ENCODE data around the gene PDE7B. TPM values are rescaled to one million over a fixed set of nuclear protein-coding genes. Genes with fewer than 3 reads are reported as not detected.

The PDE7B gene
- total RNA-seq, 3 donors from 2014 or later (not counting 1 experiment from before 2014, with no cell fraction given): 0.14 to 0.18 TPM; not detected in 1

DNA sequence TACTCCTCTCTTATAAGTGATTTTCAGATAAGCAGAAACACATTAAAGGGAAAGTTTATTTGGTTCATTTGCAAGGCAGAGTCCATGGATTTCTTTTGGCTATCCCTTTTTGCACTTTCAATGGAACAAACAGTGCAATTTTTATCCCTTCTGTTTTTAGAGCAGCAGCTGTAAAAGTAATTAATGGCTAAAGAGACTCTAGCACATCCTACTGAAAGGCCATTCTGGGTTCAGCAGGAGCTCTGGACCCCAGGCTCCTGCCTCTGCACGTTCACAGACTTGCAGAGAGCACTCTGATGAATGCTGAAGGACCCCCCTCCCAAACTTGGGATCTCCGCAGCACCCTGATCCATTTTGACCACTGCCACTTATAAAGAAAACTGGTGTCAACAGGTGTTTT lies 40.3 kb upstream of the PDE7B start:
- Mint-ChIP-seq H3K9me3 (no peaks in the 10 kb centered on the region), H3K27me3 (ENCODE audit: low read depth in 2 of 2) (peaks cover 0 to 4% of the 10 kb centered on the region in 2 donors), H3K4me3 (no peak overlapping the region), H3K4me1 (no peaks in the 10 kb centered on the region), H3K36me3 (no peaks in the 10 kb centered on the region), H3K27ac (no peak overlapping the region)
- Histone ChIP-seq H3K9me3 (ENCODE audit: control insufficient read depth, insufficient read depth, low read length) (no peaks in the 10 kb centered on the region), H3K4me3 (ENCODE audit: low read length) (no peak overlapping the region), H3K27ac (ENCODE audit: low read length) (no peak overlapping the region), H3K4me1 (ENCODE audit: control insufficient read depth, insufficient read depth, low read length) (no peaks in the 10 kb centered on the region), H3K27me3 (ENCODE audit: control insufficient read depth, insufficient read depth, low read length) (no peaks in the 10 kb centered on the region), H3K36me3 (ENCODE audit: control insufficient read depth, insufficient read depth, low read length) (no peaks in the 10 kb centered on the region)
- DNase-seq (no peak), ATAC-seq (no peak)
- TF ChIP-seq, protein P1, sequence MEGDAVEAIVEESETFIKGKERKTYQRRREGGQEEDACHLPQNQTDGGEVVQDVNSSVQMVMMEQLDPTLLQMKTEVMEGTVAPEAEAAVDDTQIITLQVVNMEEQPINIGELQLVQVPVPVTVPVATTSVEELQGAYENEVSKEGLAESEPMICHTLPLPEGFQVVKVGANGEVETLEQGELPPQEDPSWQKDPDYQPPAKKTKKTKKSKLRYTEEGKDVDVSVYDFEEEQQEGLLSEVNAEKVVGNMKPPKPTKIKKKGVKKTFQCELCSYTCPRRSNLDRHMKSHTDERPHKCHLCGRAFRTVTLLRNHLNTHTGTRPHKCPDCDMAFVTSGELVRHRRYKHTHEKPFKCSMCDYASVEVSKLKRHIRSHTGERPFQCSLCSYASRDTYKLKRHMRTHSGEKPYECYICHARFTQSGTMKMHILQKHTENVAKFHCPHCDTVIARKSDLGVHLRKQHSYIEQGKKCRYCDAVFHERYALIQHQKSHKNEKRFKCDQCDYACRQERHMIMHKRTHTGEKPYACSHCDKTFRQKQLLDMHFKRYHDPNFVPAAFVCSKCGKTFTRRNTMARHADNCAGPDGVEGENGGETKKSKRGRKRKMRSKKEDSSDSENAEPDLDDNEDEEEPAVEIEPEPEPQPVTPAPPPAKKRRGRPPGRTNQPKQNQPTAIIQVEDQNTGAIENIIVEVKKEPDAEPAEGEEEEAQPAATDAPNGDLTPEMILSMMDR (IDR thresholded peaks at IDR 0.05): no peak
- intact Hi-C loops (cut with micrococcal nuclease): no loop called here
- WGBS (ENCODE audit: insufficient coverage): 75% methylated on average over 2 of the region's 2 CpGs

DNA sequence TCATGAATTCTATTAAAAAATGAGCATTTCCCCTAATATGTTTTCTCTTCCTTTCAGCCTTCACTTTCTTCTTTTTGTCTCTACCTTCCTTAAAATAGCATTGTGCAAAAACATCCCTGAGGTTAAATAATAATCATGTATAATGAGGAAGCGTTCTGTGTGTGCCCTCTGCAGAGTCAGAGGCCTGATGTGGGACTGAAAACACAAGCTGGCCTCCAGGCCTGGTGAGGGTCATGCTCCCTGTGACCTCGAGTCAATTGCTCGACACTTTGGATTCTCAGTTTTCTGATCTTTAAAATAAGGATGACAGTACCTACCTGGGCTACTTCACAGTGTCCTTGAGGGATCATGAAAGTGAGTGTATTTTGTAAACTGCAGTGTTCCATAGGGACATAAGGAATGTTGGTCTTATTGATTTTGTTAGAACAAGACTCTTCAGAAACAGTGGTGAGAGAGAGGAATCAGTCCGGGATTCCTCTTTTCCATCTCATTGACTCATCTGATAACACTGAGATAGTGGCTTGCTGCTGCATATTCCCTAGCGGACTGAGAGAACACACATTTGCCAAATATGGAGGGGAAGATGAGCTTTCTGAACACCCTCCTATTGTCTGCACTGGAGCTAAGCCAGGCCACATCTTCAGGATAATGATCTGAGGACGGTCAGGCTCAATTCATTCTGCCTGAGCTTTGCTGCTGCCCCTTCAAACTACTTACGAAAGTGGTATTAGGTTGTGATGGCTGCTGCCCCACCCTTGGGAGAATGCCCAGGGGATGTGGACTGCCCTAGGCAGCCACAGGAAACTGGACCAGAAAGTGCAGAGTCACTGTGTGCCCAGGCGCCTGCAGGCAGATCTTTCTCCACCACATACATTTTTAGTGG lies 39.6 kb upstream of the PDE7B start:
- no peaks in the 10 kb centered on the region for H3K9me3 ChIP-seq (ENCODE audit: control insufficient read depth, insufficient read depth, low read length)
- TF ChIP-seq, protein P1 (IDR thresholded peaks at IDR 0.05): no peak
- no peak for ATAC-seq

DNA sequence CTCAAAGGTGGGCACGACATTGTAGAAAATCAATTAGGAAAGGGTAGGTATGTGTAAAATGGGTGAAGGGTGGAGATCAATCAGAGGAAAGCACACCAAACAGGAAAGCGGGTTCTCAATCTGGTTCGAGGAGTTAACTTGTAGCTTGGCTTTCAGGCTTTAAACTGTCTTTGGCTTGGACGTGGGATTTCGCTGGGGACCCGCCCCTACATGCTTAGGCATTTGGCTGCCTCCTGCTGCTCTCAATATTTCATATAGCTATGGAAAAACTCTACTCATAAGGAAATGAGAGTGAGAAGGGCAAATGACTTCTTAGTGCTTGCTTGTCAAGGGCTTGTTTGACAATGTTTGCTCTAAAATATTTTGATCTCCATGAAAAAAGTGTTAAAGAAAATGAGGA lies 38.1 kb upstream of the PDE7B start:
- ATAC-seq: no peak
- Histone ChIP-seq H3K9me3 (ENCODE audit: control insufficient read depth, insufficient read depth, low read length) (no peaks in the 10 kb centered on the region), H3K4me3 (ENCODE audit: low read length) (no peak overlapping the region), H3K36me3 (ENCODE audit: control insufficient read depth, insufficient read depth, low read length) (no peaks in the 10 kb centered on the region), H3K27ac (ENCODE audit: low read length) (no peak overlapping the region), H3K27me3 (ENCODE audit: control insufficient read depth, insufficient read depth, low read length) (no peaks in the 10 kb centered on the region), H3K4me1 (ENCODE audit: control insufficient read depth, insufficient read depth, low read length) (no peaks in the 10 kb centered on the region)
- DNase-seq: no peak
- 90% methylated on average over 6 of the region's 6 CpGs for WGBS (ENCODE audit: insufficient coverage)
- Mint-ChIP-seq H3K9me3 (no peaks in the 10 kb centered on the region), H3K36me3 (no peaks in the 10 kb centered on the region), H3K27ac (no peak overlapping the region), H3K4me3 (no peak overlapping the region), H3K27me3 (ENCODE audit: low read depth in 2 of 2) (peaks cover 0 to 2% of the 10 kb centered on the region in 2 donors), H3K4me1 (no peaks in the 10 kb centered on the region)
- intact Hi-C loops (cut with micrococcal nuclease): no loop called here
- TF ChIP-seq, protein P1 (IDR thresholded peaks at IDR 0.05): no peak

More for the DNA sequence above, 39.6 kb upstream of the PDE7B start:
- intact Hi-C loops (cut with micrococcal nuclease): no loop called here
- H3K4me1 Mint-ChIP-seq: no peaks in the 10 kb centered on the region
- WGBS (ENCODE audit: insufficient coverage): 75% methylated on average over 7 of the region's 8 CpGs
- no peaks in the 10 kb centered on the region for H3K36me3 Mint-ChIP-seq
- Histone ChIP-seq H3K36me3 (ENCODE audit: control insufficient read depth, insufficient read depth, low read length) (no peaks in the 10 kb centered on the region), H3K4me1 (ENCODE audit: control insufficient read depth, insufficient read depth, low read length) (no peaks in the 10 kb centered on the region), H3K27ac (ENCODE audit: low read length) (no peak overlapping the region), H3K4me3 (ENCODE audit: low read length) (no peak overlapping the region), H3K27me3 (ENCODE audit: control insufficient read depth, insufficient read depth, low read length) (no peaks in the 10 kb centered on the region)
- H3K27ac Mint-ChIP-seq: no peak overlapping the region
- DNase-seq: no peak
- H3K4me3 Mint-ChIP-seq: no peak overlapping the region
- H3K9me3 Mint-ChIP-seq: no peaks in the 10 kb centered on the region
- peaks cover 0 to 4% of the 10 kb centered on the region in 2 donors for H3K27me3 Mint-ChIP-seq (ENCODE audit: low read depth in 2 of 2)

Data from natural killer cell (primary cell).